Lower lobe of right lung (tissue), 2 donors: ENCODE results near the gene CARHSP1. TPM values are rescaled to one million over a fixed set of nuclear protein-coding genes. Genes with fewer than 3 reads are reported as not detected.

Experiments
- ATAC-seq, 2 donors: fragments of 200-7000 bp; cut with Tn5 transposase; one replicate each; pipeline ENCODE4 v1.9.1; 2020 to 2022; ENCODE audit warnings: mild to moderate bottlenecking in 2 of 2, moderate library complexity in 2 of 2
- DNase-seq: peaks from one replicate; pipeline ENCODE4 v3.0.0-alpha.2; 2020
- H3K27ac ChIP-seq: fragments of 200-600 bp; one replicate; pipeline ENCODE4 v1.8.0; 2022
- H3K27me3 ChIP-seq: fragments of 200-600 bp; one replicate; pipeline ENCODE4 v1.8.0; 2022; ENCODE audit warnings: low read depth
- H3K36me3 ChIP-seq: fragments of 200-600 bp; one replicate; pipeline ENCODE4 v1.8.0; 2022; ENCODE audit warnings: mild to moderate bottlenecking
- H3K4me1 ChIP-seq: fragments of 200-600 bp; one replicate; pipeline ENCODE4 v1.8.0; 2022
- H3K4me3 ChIP-seq: fragments of 200-600 bp; one replicate; pipeline ENCODE4 v1.8.0; 2022; ENCODE audit warnings: mild to moderate bottlenecking
- H3K9me3 ChIP-seq: fragments of 200-600 bp; one replicate; pipeline ENCODE4 v1.8.0; 2022
- intact Hi-C: fragments of 100-400 bp; cut with DNase I; formaldehyde crosslinking; loops from one replicate; pipeline ENCODE4 v1.11.0; 2022
- total RNA-seq: library from RNA; stranded (reverse); fragmentation: NEBNext Ultra II Directional; extraction: Animal tissue kit (Norgen Biotek cat#: 25700); gene quantifications from one replicate; pipeline ENCODE4 v1.2.1, GENCODE V29; 2021
- TF ChIP-seq, protein P1 (sequence below): fragments of 200-600 bp; IDR thresholded peaks from one replicate; pipeline ENCODE4 v1.8.0; 2022; ENCODE audit warnings: antibody characterized with exemption, mild to moderate bottlenecking
- donor health status: DM: no; HTN: yes; CAD: no; lungs with severe emphysema.

Gene CARHSP1
- total RNA-seq, 1 donor from 2014 or later = 89.0 TPM

GRCh38 chr16:8853150-8853549 is 15.7 kb downstream of the CARHSP1 start:
- Histone ChIP-seq H3K27me3 (no peaks in the 10 kb centered on the region), H3K36me3 (peaks cover 82% of the 10 kb centered on the region), H3K4me1 (peaks cover 51% of the 10 kb centered on the region), H3K4me3 (no peak overlapping the region), H3K9me3 (no peaks in the 10 kb centered on the region), H3K27ac (peak overlapping the region; percentile 53)
- intact Hi-C loops = no loop called here
- DNase-seq = peak; percentile 20
- ATAC-seq = no peak
- TF ChIP-seq, protein P1, sequence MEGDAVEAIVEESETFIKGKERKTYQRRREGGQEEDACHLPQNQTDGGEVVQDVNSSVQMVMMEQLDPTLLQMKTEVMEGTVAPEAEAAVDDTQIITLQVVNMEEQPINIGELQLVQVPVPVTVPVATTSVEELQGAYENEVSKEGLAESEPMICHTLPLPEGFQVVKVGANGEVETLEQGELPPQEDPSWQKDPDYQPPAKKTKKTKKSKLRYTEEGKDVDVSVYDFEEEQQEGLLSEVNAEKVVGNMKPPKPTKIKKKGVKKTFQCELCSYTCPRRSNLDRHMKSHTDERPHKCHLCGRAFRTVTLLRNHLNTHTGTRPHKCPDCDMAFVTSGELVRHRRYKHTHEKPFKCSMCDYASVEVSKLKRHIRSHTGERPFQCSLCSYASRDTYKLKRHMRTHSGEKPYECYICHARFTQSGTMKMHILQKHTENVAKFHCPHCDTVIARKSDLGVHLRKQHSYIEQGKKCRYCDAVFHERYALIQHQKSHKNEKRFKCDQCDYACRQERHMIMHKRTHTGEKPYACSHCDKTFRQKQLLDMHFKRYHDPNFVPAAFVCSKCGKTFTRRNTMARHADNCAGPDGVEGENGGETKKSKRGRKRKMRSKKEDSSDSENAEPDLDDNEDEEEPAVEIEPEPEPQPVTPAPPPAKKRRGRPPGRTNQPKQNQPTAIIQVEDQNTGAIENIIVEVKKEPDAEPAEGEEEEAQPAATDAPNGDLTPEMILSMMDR = no peak

DNA sequence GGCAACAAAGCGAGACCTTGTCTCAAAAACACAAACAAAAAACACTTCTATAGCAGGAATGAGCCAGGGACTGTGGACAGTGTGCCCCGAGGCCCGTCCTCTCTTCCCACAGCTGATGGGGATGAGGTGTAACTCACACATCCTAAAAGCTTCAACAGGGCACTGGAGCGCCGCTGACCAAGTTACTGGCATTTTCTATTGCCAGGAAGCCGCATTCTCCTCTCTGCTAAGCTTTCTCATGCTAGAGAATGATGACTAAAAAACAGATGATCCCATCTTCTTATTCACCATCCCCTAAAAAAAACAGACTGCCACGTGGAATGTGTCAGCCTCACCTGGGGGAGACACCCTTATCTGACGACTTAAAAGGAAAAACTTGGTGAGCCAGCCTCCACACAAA is 16.3 kb downstream of the CARHSP1 start:
- no peak for ATAC-seq
- intact Hi-C loops = no loop called here

GRCh38 chr16:8851761-8852403 is 16.9 kb downstream of the CARHSP1 start:
- intact Hi-C loops = no loop called here
- no peaks in the 10 kb centered on the region for H3K9me3 ChIP-seq
- peaks cover 87% of the 10 kb centered on the region for H3K36me3 ChIP-seq
- H3K4me3 ChIP-seq = no peak overlapping the region
- peak overlapping the region; percentile 53 for H3K27ac ChIP-seq
- no peaks in the 10 kb centered on the region for H3K27me3 ChIP-seq
- TF ChIP-seq, protein P1 = no peak
- ATAC-seq (no peak), DNase-seq (no peak)
- peaks cover 49% of the 10 kb centered on the region for H3K4me1 ChIP-seq

More for the DNA sequence above, 16.3 kb downstream of the CARHSP1 start:
- Histone ChIP-seq H3K9me3 (no peaks in the 10 kb centered on the region), H3K27ac (peak overlapping the region; percentile 53), H3K4me1 (peaks cover 51% of the 10 kb centered on the region), H3K36me3 (peaks cover 84% of the 10 kb centered on the region), H3K27me3 (no peaks in the 10 kb centered on the region), H3K4me3 (no peak overlapping the region)
- DNase-seq = peak; percentile 16
- TF ChIP-seq, protein P1 = no peak

- H3K4me1 ChIP-seq = peaks cover 43% of the 10 kb centered on the region
- H3K27ac ChIP-seq = peak overlapping the region; percentile 78
- ATAC-seq (peak; percentile 57 to 72), DNase-seq (no peak)
- no peaks in the 10 kb centered on the region for H3K9me3 ChIP-seq
- H3K36me3 ChIP-seq = peaks cover 84% of the 10 kb centered on the region
- intact Hi-C loops = no loop called here
- H3K27me3 ChIP-seq = no peaks in the 10 kb centered on the region
- no peak overlapping the region for H3K4me3 ChIP-seq
- TF ChIP-seq, protein P1 = no peak
These were observed 18.4 kb downstream of the CARHSP1 start for GRCh38 chr16:8850279-8850885.

GRCh38 chr16:8849411-8850011 is 19.3 kb downstream of the CARHSP1 start:
- no peak overlapping the region for H3K4me3 ChIP-seq
- peak overlapping the region; percentile 78 for H3K27ac ChIP-seq
- ATAC-seq = no peak
- DNase-seq = no peak
- H3K4me1 ChIP-seq = peaks cover 43% of the 10 kb centered on the region
- no peaks in the 10 kb centered on the region for H3K27me3 ChIP-seq
- peaks cover 76% of the 10 kb centered on the region for H3K36me3 ChIP-seq
- intact Hi-C loops = no loop called here
- no peaks in the 10 kb centered on the region for H3K9me3 ChIP-seq
- TF ChIP-seq, protein P1 = no peak
